A549 treated with AZD9567 at 1 μM for 4 hours (cell line): ENCODE results near the gene SNRNP48. TPM values are rescaled to one million over a fixed set of nuclear protein-coding genes. Genes with fewer than 3 reads are reported as not detected.

Experiments used
- total RNA-seq: library from RNA; stranded (reverse); fragments of 200-300 nt; extraction: Qiagen RNA extraction; gene quantifications from 5 replicates; pipeline ENCODE4 v1.2.3, GENCODE V29; 2022; ENCODE audit not compliant: insufficient read depth

SNRNP48 gene, protein sequence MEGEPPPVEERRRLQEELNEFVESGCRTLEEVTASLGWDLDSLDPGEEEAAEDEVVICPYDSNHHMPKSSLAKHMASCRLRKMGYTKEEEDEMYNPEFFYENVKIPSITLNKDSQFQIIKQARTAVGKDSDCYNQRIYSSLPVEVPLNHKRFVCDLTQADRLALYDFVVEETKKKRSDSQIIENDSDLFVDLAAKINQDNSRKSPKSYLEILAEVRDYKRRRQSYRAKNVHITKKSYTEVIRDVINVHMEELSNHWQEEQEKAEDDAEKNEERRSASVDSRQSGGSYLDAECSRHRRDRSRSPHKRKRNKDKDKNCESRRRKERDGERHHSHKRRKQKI
- 9.9 to 17.4 TPM (median 10.8 TPM) in 5 replicates for total RNA-seq

DNA sequence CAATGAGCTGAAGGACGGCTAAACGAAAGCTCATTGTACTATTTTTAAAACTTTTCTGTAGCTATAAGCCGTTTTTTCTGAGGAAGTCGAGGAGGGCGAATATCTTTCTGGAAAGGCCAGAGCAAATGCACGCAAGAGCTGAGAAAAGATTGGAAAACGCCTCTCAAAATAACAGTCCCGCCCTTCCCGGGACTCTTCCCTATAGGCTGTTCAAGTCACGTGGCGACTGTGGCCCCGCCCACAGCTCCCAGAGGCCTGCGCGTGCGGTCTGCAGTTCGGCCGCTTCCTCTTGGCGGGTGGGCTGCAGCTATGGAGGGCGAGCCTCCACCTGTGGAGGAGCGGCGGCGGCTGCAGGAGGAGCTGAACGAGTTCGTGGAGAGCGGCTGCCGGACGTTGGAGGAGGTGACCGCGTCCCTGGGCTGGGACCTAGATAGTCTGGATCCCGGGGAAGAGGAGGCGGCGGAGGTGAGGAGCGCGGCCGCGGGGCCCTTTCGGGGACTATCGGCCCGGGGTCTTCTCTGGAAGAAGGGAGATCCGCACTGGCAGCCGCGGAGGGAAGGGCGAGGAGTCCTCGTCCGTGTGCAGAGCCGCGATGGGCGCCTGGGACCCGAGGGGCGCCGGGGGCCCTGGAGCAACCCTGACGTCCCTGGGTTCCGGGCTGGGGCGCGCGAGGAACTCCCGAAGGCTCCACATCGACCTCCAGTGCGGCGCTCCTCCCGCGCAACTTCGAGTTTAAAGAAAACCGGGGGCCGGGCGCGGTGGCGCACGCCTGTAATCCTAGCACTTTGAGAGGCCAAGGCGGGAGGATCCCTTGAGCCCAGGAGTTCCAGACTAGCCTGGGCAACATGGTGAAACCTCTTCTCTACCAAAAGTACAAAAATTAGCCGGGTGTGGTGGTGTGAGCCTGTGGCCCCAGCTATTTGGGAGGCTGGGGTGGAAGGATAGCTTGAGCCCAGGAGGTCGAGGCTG lies at the start of gene SNRNP48:
TSS of gene SNRNP48 (plus strand) at position 250 of the 969 bp plus-strand sequence. CDS start at position 310, 60 bp downstream.

DNA sequence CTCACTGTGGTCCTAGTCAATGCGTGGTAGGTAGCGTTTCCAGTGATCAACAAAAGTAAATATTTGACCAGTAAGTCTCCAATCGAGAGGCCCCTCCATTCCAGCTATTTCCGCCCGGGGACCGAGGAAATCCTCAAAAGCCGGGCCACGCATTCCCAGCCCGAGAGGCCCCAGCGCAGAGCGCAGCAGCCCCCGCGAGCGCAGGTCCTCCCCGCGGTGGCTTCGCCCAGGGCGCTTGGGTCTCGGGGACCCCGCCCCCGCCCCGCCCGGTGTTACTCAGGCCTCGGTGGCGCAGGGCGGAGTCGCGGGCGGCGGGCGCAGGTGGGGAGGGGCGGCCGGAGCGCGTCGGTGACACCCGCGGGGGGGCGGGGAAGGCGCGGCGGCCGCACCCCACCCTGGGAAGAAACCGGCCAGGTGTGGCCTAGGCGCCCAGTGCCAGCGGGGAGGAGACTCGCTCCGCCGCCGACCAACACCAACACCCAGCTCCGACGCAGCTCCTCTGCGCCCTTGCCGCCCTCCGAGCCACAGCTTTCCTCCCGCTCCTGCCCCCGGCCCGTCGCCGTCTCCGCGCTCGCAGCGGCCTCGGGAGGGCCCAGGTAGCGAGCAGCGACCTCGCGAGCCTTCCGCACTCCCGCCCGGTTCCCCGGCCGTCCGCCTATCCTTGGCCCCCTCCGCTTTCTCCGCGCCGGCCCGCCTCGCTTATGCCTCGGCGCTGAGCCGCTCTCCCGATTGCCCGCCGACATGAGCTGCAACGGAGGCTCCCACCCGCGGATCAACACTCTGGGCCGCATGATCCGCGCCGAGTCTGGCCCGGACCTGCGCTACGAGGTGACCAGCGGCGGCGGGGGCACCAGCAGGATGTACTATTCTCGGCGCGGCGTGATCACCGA lies 48.6 kb upstream of the SNRNP48 start, which contains the start of gene DSP:
TSS of gene DSP (plus strand) at position 497 of the 890 bp plus-strand sequence. CDS start at position 742, 245 bp downstream.

Other genes with a start within 250 kb of the SNRNP48 start
- gene CAGE1, start 200.5 kb upstream of the SNRNP48 start, total RNA-seq = 0.13 TPM in 1 of 5 replicates, not detected in the others
- gene RIOK1, start 200.4 kb upstream of the SNRNP48 start, total RNA-seq = 12.6 to 16.2 TPM (median 13.4 TPM) in 5 replicates
- gene DSP, start 48.5 kb upstream of the SNRNP48 start, total RNA-seq = 33.5 to 45.1 TPM (median 41.1 TPM) in 5 replicates
- 13.5 to 27.7 TPM (median 18.5 TPM) in 5 replicates for gene BMP6, start 135.9 kb downstream of the SNRNP48 start, total RNA-seq